ENCODE results near the gene SLC5A1. TPM values are rescaled to one million over a fixed set of nuclear protein-coding genes. Genes with fewer than 3 reads are reported as not detected.

Gene SLC5A1
- total and polyA plus RNA-seq, 11 donors, result 22.1 to 181 (median 103) TPM

DNA sequence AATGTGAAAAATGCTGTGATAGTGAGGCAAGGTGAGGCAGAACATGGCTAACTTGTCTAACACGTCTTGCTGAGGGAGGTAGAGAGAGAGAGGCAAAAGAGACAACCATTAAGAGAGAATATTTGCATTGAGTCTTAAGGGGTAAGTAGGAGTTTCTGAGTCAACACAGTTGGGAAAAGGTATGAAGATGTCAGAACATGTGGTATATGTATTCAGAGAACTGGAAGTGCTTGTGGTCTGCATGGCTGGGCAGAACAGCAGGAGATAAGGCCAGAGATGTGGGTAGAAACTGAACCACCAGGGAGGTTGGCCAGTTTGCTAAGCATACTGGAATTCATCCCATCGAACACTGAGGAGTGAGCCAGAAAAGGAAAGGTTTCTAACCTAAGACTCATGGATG is 25.0 kb upstream of the SLC5A1 start:
- Histone ChIP-seq H3K36me3 (no peaks in the 10 kb centered on the region), H3K4me1 (no peaks in the 10 kb centered on the region), H3K27me3 (no peaks in the 10 kb centered on the region), H3K27ac (no peak overlapping the region), H3K4me3 (no peak overlapping the region), H3K9me3 (peaks cover 0 to 22% (median 14%) of the 10 kb centered on the region in 12 donors)
- ATAC-seq (no peak), DNase-seq (no peak)
- no peak for TF ChIP-seq POLR2A (IDR thresholded peaks at IDR 0.05)
- TF ChIP-seq, protein P1, sequence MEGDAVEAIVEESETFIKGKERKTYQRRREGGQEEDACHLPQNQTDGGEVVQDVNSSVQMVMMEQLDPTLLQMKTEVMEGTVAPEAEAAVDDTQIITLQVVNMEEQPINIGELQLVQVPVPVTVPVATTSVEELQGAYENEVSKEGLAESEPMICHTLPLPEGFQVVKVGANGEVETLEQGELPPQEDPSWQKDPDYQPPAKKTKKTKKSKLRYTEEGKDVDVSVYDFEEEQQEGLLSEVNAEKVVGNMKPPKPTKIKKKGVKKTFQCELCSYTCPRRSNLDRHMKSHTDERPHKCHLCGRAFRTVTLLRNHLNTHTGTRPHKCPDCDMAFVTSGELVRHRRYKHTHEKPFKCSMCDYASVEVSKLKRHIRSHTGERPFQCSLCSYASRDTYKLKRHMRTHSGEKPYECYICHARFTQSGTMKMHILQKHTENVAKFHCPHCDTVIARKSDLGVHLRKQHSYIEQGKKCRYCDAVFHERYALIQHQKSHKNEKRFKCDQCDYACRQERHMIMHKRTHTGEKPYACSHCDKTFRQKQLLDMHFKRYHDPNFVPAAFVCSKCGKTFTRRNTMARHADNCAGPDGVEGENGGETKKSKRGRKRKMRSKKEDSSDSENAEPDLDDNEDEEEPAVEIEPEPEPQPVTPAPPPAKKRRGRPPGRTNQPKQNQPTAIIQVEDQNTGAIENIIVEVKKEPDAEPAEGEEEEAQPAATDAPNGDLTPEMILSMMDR (IDR thresholded peaks at IDR 0.05), result no peak
- intact Hi-C loops (cut with DNase I), result no loop called here
- 57 to 67% (median 59%) methylated on average over 2 of the region's 2 CpGs for WGBS, 4 donors

DNA sequence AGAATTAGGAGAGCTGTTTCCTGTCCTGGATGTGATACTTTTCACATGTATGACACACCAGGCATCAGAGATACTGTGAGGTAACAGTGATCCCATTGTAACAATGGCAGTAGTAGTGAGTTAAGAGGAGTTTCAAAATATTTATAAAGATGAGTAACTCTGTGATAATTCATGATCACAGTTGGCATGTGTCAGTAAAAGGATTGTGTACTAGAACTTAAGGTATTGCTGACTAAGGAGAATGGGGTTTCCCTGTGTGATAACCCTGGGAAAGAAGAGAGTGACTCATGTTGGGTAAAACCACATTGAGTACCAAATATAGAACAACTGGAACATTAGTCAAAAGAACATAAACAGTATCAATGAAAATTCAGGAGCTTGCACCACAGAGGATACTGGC is 22.9 kb upstream of the SLC5A1 start:
- ATAC-seq, result no peak
- TF ChIP-seq, protein P1 (IDR thresholded peaks at IDR 0.05), result no peak
- TF ChIP-seq POLR2A (IDR thresholded peaks at IDR 0.05), result no peak
- H3K27ac ChIP-seq, result no peak overlapping the region

DNA sequence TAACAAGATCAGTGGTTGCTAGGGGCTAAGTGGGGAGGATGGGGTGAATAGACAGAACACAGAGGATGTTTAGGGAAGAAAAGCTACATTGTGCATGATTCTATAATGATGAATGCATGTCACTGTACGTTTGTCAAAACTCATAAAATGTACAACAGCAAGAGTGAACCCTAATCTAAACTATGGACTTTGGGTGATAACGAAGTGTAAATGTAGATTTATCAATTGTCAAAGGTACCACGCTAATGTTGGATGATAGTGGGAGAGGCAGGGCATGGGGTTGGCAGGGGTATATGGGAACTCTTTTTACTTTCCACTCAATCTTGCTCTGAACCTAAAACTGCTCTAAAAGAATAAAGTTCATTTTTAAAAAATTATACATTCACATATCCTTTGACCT is 21.3 kb upstream of the SLC5A1 start:
- Histone ChIP-seq H3K27me3 (no peaks in the 10 kb centered on the region), H3K4me3 (no peak overlapping the region), H3K9me3 (no peaks in the 10 kb centered on the region), H3K4me1 (no peaks in the 10 kb centered on the region), H3K27ac (no peak overlapping the region), H3K36me3 (no peaks in the 10 kb centered on the region)
- TF ChIP-seq, protein P1 (IDR thresholded peaks at IDR 0.05), result no peak
- TF ChIP-seq POLR2A (IDR thresholded peaks at IDR 0.05), result no peak
- WGBS, 4 donors, result 70 to 82% (median 77%) methylated on average over 3 of the region's 3 CpGs
- no peak for ATAC-seq
- no peak for DNase-seq
- intact Hi-C loops (cut with DNase I), result loop anchor here in 1 of 10 donors (10.0 kb wide), 1 partner anchor 63 kb away; no protein-coding TSS in a partner anchor

More for the DNA sequence above, 22.9 kb upstream of the SLC5A1 start:
- H3K4me3 ChIP-seq, result no peak overlapping the region
- DNase-seq, result no peak
- no peaks in the 10 kb centered on the region for H3K27me3 ChIP-seq
- peaks cover 0 to 2% (median 0%) of the 10 kb centered on the region in 12 donors for H3K9me3 ChIP-seq
- no peaks in the 10 kb centered on the region for H3K4me1 ChIP-seq
- intact Hi-C loops (cut with DNase I), result loop anchor here in 1 of 10 donors (10.0 kb wide), 1 partner anchor 65 kb away; no protein-coding TSS in a partner anchor
- no peaks in the 10 kb centered on the region for H3K36me3 ChIP-seq

DNA sequence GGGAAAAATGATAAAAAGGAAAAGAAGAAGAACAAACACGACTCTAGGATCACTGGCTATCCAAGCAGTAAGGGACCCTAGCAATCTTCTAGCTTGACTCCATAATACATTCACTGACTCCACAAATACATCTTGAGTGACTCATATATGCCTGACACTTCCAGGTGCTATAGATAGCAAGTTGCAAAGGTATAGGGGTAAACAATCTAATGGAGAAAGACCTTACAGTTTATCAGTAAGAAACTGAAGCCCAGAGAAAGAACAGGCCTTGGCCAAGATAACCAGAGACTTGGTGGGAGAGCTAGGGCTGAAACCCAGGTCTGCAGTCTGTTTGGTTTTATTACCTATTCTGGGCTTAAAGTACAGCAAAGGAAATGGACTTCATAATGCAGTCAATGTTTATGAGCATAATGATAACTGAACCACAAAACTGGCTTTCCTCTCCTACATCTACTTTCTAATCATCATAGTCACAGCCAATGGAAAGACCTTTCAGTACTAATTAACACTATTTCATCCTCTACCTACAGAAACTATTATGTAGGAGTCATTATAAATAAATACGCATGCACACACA is 19.7 kb upstream of the SLC5A1 start:
- TF ChIP-seq, protein P1 (IDR thresholded peaks at IDR 0.05), result no peak
- TF ChIP-seq POLR2A (IDR thresholded peaks at IDR 0.05), result no peak
- H3K27me3 ChIP-seq, result no peaks in the 10 kb centered on the region
- WGBS, 4 donors, result 88 to 93% (median 91%) methylated on average over 2 of the region's 2 CpGs
- intact Hi-C loops (cut with DNase I), result loop anchor here in 1 of 10 donors (10.0 kb wide), 1 partner anchor 61 kb away; no protein-coding TSS in a partner anchor
- no peaks in the 10 kb centered on the region for H3K9me3 ChIP-seq
- H3K4me1 ChIP-seq, result no peaks in the 10 kb centered on the region
- DNase-seq (no peak), ATAC-seq (no peak)
- no peak overlapping the region for H3K27ac ChIP-seq
- no peak overlapping the region for H3K4me3 ChIP-seq
- H3K36me3 ChIP-seq, result no peaks in the 10 kb centered on the region
